ENCODE results near the gene BACH2.

GRCh38 chr6:90167514-90168379 lies 128.9 kb downstream of the BACH2 start:
- TF ChIP-seq, protein P1, sequence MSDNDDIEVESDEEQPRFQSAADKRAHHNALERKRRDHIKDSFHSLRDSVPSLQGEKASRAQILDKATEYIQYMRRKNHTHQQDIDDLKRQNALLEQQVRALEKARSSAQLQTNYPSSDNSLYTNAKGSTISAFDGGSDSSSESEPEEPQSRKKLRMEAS (IDR thresholded peaks at IDR 0.05; ENCODE audit: low read depth, low read length), result no peak
- TF ChIP-seq CTCF (IDR thresholded peaks at IDR 0.05 in 2 of 3, conservative IDR thresholded peaks at IDR 0.05 in 1 of 3; ENCODE audit: control insufficient read depth in 2 of 3, extremely low read depth in 1 of 3, insufficient read depth in 1 of 3, low read depth in 3 of 3, low read length in 3 of 3) (no peak), SIN3A (IDR thresholded peaks at IDR 0.05; ENCODE audit: low read depth, low read length) (no peak)
